GM15510 (cell line): ENCODE data around the gene CLSTN1.

ENCODE experiments used
- POLR2A ChIP-seq: IDR thresholded peaks from 3 replicates; pipeline ENCODE4 v1.6.1; 2011; ENCODE audit warnings: borderline replicate concordance; ENCODE audit not compliant: insufficient read length; ENCODE audit errors: extremely low read depth

CLSTN1 gene

GRCh38 chr1:9823943-9824701 lies at the start of gene CLSTN1:
Gene CLSTN1 (minus strand): TSS chr1:9823965. CDS start chr1:9823733, 232 bp downstream.
- no peak for TF ChIP-seq POLR2A

- TF ChIP-seq POLR2A: no peak
Observed at GRCh38 chr1:9873385-9873784, 49.6 kb upstream of the CLSTN1 start.

GRCh38 chr1:9872430-9873165 lies 48.8 kb upstream of the CLSTN1 start:
- no peak for TF ChIP-seq POLR2A

GRCh38 chr1:9871707-9872425 lies 48.1 kb upstream of the CLSTN1 start:
- TF ChIP-seq POLR2A: no peak

- no peak for TF ChIP-seq POLR2A
Observed at GRCh38 chr1:9871021-9871420, 47.3 kb upstream of the CLSTN1 start.

GRCh38 chr1:9870572-9870971 lies 46.8 kb upstream of the CLSTN1 start:
- no peak for TF ChIP-seq POLR2A

GRCh38 chr1:9869831-9870251 lies 46.1 kb upstream of the CLSTN1 start:
- TF ChIP-seq POLR2A: no peak

- no peak for TF ChIP-seq POLR2A
Observed at GRCh38 chr1:9868244-9868590, 44.5 kb upstream of the CLSTN1 start.

GRCh38 chr1:9867408-9868243 lies 43.9 kb upstream of the CLSTN1 start:
- no peak for TF ChIP-seq POLR2A

- TF ChIP-seq POLR2A: no peak
Observed at GRCh38 chr1:9866836-9867235, 43.1 kb upstream of the CLSTN1 start.

GRCh38 chr1:9865724-9866123 lies 42.0 kb upstream of the CLSTN1 start:
- TF ChIP-seq POLR2A: no peak

- TF ChIP-seq POLR2A: no peak
Observed at GRCh38 chr1:9863371-9863770, 39.6 kb upstream of the CLSTN1 start.

GRCh38 chr1:9861360-9861759 lies 37.6 kb upstream of the CLSTN1 start:
- no peak for TF ChIP-seq POLR2A

GRCh38 chr1:9860887-9861286 lies 37.1 kb upstream of the CLSTN1 start:
- no peak for TF ChIP-seq POLR2A
